ENCODE measurements around the gene SP140L.
"Not testable (repeated sequence)": the region's sequence is repeated elsewhere in the genome, so short reads cannot be mapped to it uniquely, and the experiment has no call there.

SP140L gene

DNA sequence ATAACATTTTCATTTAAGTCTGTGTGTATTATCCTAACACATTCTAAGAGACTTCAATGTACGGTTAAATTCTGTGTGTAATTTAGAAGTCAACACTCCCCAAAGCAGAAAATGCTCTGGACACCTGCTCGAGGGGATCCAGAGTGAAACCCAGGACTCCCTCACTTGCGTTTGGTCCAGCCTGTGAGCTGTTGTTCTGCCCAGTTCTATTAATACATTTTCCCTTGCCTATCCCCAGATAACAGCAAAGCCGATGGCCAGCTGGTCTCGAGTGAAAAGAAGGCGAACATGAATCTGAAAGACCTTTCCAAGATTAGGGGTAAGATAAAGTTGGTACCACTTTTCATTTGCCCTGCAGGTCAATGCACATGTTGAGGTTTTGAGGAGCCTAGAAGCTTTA, 58.0 kb downstream of the SP140L start:
- no peak for DNase-seq

DNA sequence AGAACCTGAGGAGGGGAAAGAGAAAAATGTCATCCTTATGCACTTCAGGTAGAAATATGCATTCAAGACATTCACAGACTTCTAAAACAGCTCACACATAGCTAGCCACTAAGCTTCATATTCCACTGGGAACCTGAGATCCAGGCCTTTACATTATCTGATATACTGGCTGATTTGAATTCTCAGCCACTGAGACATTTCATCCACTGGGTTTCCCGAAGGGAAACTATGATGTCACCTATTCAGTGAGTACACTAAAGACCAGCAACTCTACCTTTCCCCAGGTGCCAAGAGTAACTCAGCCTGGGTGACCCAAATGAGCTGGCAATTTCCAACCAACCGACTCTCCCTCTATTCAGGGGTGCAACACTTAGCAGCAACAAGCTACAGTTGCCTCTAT, 67.3 kb downstream of the SP140L start:
- DNase-seq, result no peak

DNA sequence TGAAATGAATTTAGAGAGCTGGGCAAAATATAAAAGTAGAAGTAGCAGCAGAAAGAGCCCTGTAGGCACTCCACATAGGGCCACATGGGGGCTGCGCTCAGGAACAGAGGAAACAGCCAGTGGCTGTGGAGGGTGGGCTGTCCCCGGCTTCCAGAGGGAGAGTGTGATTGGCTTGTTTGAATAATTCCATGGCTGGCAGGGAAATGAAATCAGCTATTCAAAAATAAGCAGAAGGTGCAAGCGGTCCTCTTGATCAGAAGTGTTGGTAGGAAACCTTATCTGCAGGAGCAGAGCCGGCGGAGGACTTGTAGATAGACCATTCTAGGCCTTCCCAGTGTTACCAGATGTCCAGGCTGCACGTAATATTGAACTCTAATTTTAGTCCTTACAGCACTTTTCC, 71.7 kb downstream of the SP140L start:
- DNase-seq, result not testable (repeated sequence)

DNA sequence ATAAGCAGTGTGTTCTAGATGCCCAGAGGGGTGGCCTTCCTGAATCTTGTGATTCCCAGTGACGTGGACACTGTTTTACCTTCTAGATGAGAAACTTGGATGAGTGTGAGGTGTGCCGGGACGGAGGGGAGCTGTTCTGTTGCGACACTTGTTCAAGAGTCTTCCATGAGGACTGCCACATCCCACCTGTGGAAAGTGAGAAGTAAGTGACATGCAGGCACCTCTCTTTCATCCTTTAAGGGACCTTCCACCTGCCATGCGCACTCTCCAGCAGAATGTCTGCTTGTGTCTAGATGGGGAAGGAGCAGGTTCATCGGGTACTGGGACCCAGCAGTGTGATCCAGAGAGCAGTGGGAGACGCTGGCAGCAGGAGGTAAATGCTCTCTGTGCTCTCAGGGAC, 73.0 kb downstream of the SP140L start:
- DNase-seq, result no peak

DNA sequence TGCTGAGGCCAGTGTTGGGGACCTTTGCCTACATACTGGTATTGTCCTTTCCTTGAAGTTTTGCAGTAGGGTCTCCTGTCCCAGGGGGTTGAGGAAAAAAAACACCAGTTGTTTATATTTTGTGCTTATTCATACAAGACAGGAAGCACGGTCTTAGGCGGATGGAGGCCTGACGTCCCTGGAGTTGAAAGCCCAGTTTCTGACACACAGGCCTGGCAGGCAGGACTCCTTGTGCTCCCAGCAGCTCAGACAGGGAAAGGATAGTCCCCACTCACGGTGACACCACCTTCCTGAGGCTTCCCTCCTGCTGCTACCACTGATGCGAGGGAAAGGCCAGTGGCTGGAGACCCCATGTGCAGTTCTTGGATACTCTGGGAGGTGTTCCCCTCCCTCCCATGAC, 73.5 kb downstream of the SP140L start:
- no peak for DNase-seq

DNA sequence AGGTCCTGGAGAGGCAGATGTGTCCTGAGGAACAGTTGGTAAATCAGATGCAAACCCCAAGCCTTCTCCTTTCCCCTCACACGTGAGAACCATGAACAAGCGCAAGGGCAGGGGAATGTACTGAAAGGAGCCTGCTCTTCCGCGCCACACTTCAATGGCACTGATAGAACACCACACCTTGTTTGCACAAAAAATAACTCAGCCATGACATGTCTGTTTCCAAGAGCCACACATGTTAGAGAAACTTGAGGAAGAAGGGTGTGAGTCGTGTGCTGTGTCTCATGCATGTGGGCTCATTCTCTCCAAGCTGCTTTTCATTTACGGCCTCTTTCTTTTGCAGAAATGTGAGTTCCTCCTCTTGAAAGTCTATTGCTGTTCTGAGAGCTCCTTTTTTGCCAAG, 74.0 kb downstream of the SP140L start:
- DNase-seq, result not testable (repeated sequence)

DNA sequence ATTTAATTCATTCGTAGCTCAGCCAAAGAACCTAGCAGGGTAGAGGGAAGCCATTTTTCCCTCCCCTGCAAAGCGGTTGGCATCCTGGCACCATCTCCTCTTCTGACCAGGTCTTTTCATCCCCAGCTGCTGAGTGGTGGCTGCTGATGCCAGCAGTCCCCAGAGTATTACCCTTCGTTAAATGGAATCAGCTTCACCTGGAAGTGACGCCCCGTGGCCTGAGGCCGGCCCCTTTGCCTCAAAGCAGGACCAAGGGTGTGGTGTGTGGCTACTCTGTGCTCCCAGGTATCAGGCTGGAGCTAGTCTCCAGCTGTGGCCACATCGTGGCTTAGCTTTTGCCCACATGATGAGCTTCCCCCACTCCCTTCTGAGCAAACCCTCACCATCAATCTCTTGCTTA, 76.8 kb downstream of the SP140L start:
- no peak for DNase-seq

DNA sequence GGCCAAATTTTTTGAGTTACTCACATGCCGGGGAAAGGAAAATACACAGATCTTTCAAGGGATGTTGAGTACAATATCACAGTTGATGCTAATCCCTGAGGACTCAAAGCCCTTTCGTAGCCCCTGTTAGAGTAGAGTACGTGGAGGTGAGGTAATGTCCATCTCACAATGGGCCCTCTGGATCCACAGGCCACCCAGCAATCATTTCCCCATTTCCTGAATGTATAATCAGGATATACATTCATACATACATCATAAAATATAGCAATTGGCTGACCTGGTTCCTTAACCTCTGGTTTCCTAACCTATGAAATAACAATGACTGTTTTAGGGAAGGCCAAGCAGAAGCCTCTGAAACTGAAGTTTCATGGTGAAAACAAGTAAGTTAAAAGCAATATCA, 78.8 kb downstream of the SP140L start:
- no peak for DNase-seq

DNA sequence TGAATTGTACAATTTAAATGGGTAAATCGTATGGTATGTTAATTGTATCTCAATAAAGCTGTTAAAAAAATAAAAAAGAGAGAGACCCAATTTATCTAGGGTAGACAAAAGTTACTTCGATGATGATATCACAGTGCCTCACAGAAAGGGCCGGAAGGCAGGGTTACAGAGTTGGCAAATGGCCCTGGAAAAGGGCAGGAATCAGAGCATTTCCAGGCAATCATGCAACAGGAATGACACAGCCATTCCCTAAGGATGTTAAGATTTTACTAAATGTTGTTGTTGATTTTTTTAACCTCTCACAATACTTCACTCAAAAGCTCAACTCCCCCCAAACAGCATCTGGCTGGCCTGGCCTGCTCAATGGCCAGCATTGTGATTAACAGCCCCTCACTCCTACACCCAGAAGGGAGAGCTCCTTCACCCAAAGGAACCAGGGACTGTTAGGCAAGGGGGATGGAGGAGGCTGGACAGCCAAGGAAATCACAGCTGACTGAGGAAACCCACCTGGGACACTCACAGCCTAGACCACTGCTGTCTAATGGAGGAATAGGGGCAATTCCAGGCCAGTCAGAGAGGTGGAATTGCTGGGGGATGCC, 81.3 kb downstream of the SP140L start:
- DNase-seq, result no peak

DNA sequence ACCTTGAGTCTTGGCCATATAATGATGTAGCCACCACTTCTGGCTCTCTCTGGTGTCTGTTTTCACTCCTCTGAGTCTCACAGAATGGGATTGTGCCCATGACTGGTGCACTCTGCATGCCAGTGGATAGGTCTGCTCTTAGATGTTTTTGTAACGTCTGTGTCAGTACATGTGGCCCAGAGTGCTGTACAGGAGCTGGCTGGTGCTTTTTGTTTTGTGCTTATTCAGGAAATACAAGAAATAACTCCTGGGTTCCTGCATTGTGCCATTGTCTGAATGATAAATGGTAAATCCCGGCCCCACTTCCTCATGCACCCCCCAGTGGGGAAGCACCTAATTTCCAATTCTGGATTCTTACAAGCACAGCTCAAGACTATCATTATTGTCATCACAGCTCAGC, 82.3 kb downstream of the SP140L start:
- DNase-seq, result not testable (repeated sequence)

DNA sequence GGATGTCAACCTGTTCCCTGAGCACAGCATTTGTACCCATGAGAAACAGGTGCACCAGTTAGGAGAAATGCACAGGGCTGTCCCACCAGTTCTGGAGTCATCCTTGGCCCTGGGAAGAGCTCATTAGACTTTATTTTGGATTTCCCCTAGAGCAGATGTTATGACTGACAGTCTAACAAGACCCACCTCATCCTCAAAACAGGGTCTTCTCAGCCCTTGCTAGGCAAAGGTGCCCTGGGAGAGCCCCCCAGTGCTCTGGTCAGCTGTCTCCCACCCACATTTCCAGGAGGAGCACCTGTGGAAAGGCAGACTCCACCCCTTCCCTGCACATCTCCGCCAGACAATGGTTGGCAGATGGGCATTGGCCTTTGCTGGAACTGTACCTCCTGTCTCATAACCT, 83.3 kb downstream of the SP140L start:
- DNase-seq, result no peak

DNA sequence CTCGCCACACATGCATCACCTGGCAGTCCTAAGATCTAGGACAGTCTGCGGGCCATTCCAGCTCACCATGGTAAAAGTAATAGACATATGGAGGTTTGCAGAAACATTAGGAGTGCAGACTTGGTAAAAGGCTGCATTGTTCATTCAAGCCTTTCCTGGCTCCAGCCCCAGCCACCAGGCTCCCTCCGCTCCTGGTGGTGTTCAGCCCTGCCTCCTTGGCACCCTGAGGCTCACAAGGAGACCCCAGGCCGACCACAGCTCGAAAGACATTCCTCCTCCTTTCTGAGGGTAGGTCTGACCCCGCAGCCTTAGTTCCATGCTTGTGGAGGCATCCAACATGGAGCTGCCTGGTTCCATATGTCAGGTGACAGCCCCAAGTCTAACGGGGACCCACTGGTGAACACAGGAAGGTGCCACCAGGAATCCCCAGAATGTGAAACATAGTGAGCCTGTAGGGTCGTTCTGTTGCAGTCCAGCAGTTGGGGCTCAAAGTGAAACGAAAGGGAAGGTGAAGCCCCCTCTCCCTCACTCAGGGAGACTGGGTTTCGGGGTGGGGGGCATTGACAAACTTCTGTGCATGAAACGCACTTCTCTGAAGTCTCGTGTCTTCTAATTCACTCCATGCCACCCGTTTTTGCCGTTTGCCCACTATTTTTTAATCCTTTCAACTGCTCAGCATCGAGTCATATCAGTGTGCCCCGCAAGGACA, 84.0 kb downstream of the SP140L start:
- no peak for DNase-seq

DNA sequence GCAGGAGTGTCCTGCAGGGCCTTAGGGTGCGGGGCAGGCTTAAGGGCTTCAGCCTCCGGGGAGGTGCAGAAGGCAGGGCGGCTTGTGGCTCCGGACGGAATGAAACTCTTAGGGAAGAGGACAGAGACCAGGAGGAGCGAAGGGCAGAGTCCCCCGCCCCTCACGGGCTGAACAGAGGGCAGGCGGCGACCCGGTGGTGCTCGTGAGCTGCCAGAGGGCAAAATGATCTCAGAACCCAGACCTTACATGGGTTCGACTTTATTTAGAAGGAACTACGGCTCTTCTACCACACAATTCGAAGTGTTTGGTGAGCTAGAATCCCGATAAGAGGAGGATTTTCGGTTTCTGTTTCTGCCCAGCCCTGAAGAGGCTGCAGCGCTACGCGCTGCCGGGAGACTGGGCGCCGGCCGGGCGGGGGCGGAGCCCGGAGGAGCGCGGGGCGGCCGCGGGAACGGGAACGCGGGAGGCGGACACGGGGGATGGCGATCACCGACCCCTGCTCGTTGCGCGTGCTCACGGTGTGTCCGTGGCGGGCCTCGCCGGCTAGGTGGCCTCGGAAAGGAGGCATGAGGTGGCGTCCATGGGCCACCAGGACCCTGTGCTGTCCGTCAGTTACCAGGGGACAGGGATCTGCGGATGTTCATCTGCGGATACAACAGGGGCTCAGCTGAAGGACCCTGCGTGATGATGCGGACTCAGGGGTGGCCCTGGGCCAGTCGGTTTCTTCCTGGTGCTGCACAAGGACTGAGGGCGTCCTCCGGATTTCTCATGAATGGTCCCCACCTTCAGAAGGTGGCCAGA, 84.8 kb downstream of the SP140L start:
- DNase-seq, result peak; percentile 52

DNA sequence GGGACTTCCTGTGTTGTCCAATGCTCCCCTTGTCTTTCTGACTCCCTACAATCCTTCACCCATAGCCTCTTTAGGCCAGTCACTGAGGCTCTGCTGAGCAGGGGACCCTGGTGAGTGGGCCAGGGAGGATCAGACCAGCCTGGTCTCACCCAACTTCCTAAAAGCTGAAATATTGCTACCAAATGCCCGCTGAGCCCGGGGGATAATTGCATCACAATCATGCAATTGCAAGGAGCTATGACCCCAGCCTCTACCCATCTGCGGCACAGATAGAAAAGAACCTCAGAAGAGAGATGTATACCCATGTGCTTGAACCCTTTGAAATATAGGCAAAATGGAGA, 85.3 kb downstream of the SP140L start:
- DNase-seq, result no peak

DNA sequence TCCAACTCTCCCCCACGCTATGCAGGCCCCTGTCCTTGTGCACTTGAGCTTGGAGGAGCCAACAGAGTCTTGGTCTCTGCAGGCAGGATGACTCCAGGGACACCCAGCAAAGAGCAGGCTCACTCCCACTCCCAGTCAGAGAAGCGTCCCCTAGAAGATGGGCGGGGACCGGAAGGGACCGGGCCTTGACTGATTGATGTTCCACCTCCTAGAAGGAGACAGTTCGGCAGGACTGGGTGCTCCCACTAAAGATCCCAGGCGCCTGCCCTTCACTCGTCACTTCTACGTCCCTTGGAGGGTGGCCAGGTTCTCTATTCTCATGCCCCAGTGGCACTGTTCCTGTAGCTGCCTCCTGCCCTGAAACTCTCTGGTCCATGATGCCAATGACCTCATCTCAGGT, 85.9 kb downstream of the SP140L start:
- no peak for DNase-seq

DNA sequence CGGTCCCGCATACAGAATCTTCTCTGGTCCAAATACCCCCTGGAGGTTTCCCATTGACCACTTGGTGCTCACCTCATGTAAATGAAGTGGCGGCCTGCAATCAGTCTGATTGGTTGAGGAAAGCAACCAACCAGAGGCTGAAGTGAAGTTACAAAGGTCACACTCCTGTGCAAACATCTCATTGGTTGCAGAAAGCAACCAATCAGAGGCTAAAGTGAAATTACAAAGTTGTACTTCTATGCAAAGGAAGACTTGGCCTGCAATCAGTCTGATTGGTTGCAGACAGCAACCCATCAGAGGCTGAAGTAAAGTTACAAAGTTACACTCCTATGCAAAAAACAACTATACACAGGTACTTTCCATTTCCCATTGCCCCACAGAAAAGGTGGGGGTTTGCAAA, 86.5 kb downstream of the SP140L start:
- no peak for DNase-seq

DNA sequence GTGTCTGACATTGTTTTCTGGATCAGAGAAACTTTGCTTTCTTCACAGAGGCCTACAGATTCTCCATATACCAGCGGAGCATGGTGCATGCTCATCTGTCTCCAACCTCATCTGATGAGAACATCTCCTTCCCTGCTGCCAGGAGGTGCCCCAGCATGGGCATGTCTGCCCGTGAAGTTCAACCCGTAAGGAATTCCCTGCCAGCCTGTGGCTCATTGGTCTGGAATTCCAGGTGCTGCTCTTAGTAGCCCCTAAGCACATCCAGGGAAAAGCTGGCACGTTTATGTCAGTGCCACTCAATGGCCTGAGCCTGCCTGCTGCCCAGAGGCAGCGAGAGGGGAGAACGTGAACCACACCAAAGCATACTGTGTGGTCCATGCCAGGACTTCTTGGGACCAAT, 87.3 kb downstream of the SP140L start:
- no peak for DNase-seq

DNA sequence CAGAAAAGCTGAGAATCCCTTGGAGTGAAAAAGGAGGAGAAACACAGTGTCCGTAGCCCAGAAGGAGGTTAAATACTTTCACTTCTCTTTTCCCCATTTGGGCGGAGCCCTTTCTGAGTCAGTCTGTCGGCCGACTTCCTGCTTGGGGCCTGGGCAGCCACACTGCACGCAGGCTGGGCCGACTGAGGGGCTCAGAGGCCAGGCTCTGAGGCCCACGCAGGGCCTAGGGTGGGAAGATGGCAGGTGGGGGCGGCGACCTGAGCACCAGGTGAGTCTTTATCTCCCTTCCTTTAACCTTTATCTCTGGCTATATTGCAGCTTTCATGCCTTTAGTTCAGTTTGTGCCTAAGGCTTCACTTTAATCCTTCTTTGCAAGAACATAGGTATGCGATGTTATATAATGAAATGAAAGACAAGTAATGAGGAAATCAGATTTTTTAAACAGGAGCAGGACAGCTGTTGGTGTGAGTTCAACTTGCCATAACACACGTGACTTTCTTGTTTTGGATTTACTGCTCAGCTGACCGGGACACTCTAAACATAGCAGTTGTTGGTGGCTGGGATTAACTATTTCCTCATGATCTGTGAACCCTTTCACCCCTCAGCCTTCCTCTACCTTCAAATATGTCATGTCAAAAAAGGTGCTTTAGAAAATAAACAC, 89.2 kb downstream of the SP140L start, which contains the start of gene SP100:
Gene SP100, plus strand, starts transcription at position 141 of the 661 bp plus-strand sequence. Its CDS starts 96 bp downstream, at position 237.
- DNase-seq, result peak; percentile 77

DNA sequence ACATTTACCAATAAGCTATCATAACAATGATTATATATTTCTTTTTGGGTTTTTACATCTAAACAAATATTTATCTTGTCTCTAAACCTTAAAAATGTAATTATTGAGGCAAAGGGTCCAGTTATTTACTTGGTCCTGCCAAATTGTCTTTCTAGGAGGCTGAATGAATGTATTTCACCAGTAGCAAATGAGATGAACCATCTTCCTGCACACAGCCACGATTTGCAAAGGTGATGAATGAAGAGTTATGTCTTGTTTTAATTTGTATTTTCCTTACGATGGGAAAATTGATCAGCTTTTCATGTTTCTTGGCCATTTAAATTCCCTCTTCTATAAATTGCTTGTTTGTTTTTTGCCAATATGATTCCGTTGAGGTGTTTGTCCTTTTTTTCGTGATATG, 90.4 kb downstream of the SP140L start:
- no peak for DNase-seq

DNA sequence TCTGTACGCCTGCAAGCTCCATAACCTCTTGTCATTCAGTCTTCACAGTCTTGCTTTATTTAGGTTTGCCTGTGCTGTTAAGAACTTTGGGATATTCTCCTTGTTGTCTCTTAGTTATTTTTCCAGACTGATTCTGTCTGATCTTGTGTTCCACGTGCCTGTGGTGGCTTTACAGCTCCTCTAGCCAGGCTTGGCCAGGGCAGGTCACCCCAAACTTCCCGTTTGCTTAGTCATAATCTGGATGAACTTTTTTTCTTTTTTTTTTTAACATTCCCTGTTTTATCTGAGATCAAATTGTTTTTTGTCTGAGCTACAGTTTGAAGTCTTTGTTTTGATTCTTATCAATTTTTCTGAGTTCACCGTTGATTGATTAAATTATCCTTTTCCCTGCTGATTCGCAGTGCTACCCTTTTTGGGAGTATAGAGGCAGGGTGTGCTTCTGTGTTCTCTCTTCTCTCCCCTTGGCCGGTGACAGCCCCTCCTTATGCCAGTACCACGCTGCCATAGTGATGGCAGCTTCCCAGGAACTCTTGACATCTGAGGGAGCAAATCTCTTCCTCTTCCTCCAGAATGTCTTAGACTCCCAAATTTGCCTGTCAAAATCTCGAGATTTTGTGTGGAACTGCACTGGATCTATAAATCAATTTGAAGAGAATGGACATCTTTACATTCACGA, 91.5 kb downstream of the SP140L start:
- DNase-seq, result no peak

DNA sequence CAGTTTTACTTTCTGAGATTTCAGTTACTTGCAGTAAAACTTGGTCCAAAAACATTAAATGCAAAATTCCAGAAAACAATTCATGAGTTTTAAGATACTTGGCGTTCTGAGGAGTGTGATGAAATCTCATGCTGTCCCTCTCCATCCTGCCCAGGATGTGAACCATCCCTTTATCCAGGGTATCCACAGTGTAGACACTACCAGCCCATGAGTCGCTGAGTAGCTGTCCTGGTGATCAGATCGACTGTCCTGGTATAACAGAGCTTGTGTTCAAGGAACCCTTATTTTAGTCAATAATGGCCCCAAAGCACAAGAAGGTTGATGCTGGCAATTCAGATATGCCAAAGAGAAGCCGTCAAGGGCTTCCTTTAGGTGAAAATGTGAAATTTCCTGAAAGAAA, 92.2 kb downstream of the SP140L start:
- DNase-seq, result no peak

DNA sequence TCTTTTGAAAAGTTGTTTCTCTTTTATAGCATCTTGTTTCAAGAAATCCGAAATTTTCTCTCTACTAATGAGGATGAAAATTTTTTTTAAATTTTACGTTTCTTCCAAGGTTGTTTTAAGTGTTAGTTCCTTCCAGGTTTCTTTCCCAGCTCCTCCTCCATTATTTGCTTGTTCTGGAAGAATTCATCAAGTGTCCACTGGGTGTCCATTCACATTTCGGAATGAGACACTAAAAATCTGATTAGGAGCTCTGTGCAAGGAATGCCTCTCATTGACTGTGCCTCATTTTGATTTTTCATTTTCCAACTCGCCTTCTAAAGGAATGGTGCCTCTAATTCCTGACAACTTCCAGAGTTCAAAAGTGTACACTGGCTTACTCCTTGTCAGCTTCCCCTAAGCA, 95.2 kb downstream of the SP140L start:
- DNase-seq, result no peak

DNA sequence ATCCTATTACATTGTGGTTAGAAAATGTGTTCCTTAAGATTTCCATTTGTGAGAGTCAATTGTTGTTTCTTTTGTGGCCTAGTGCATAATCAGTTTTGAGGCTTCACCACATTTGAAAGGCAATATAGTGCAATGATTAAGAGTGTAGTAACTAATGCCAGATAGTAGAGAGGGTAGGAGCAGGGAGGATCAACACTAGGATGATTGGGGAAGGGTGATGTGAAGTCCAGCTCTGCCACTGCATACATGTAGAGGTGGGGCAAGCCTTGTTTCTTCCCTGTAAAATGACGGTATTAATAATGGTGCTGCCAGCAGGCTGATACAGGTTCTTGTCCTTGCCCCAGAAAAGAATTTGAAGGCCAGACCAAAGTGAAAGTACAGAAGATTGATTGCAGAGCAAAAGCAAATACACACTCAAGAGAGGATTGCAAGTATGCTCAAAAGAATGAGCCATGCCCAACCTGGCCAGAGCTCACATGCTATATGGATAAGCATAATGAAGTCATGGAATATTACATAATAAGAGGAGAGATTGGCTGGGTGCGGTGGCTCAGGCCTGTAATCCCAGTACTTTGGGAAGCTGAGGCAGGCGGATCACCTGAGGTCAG, 97.0 kb downstream of the SP140L start:
- DNase-seq, result no peak

All from activated gamma-delta T cell treated with Interleukin-2 at 50 U/mL for 16 hours (primary cell).